ENCODE data around the gene ZFAND3. TPM values are rescaled to one million over a fixed set of nuclear protein-coding genes. Genes with fewer than 3 reads are reported as not detected.
A peak's percentile ranks its signal among the peaks of the same experiment; 100 is the strongest.

The ZFAND3 gene
- total and polyA plus RNA-seq, 2 of the 4 experiments (the other 2 are of a cell fraction) = 10.9 to 26.7 TPM

DNA sequence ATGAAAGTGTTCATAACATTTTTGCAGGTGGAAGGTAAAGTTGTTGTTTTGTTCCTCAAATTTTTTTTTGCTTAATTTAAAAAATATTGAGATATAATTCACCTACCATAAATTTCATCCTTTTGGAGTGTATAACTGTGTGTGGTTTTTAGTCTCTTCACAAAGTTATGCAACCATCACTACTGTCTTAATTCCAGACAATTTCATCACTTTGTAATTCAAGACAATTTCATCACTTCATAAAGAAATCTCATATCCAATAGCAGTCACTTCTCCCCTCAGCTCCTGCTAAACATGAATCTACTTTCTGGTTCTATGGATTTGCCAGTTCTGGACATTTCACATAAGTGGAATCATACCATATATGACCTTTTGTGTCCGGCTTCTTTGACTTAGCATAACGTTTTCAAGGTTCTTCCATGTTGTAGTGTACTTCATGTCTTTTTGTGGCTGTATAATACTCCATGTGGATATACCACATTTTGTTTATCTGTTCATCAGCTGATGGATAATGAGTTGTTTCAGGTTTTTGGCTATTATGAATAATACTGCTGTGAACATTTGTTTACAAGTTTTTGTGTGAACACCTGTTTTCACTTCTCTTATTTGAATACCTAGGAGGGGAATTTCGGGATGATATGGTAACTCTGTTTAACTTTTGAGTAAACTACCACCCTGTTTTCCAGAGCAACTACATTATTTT is 18.8 kb downstream of the ZFAND3 start:
- DNase-seq = peak; percentile 56
- no peak overlapping the region for H2BK15ac ChIP-seq (ENCODE audit: low read depth, low read length)
- peak overlapping the region; percentile 60 for H2BK5ac ChIP-seq (ENCODE audit: low read depth, low read length, poor library complexity, severe bottlenecking)
- TF ChIP-seq CEBPB (IDR thresholded peaks at IDR 0.05; ENCODE audit: low read depth, low read length) = peak; percentile 87
- TF ChIP-seq, protein P1, sequence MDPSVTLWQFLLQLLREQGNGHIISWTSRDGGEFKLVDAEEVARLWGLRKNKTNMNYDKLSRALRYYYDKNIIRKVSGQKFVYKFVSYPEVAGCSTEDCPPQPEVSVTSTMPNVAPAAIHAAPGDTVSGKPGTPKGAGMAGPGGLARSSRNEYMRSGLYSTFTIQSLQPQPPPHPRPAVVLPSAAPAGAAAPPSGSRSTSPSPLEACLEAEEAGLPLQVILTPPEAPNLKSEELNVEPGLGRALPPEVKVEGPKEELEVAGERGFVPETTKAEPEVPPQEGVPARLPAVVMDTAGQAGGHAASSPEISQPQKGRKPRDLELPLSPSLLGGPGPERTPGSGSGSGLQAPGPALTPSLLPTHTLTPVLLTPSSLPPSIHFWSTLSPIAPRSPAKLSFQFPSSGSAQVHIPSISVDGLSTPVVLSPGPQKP (IDR thresholded peaks at IDR 0.05; ENCODE audit: borderline replicate concordance, low read depth, low read length) = no peak
- no peak overlapping the region for H3K27ac ChIP-seq (ENCODE audit: insufficient read depth, low read length)
- H4K20me1 ChIP-seq (ENCODE audit: insufficient read depth, low read length) = peaks cover 84% of the 10 kb centered on the region
- H2AK9ac ChIP-seq (replicated peaks; ENCODE audit: low read depth, low read length, poor library complexity) = no peak overlapping the region
- ChIA-PET POLR2A (ENCODE audit: unreplicated experiment) (no interaction called here), CTCF (no interaction called here)
- no peak overlapping the region for H4K5ac ChIP-seq (ENCODE audit: low read depth, low read length)
- no peak overlapping the region for H3K23ac ChIP-seq (ENCODE audit: low read depth, low read length)
- no peak overlapping the region for H3K9ac ChIP-seq (ENCODE audit: low read depth, low read length)
- in situ Hi-C loops (cut with MboI; ENCODE audit: low sequenced_read_pairs) (no loop called here), intact Hi-C loops (cut with micrococcal nuclease) (no loop called here), dilution Hi-C loops (cut with HindIII; ENCODE audit: low sequenced_read_pairs, unreplicated experiment) (no loop called here)
- no peak overlapping the region for H3K14ac ChIP-seq (replicated peaks; ENCODE audit: low read depth, low read length)
- H2AFZ ChIP-seq (replicated peaks; ENCODE audit: low read length, poor library complexity) = no peak overlapping the region
- H3K9me1 ChIP-seq (ENCODE audit: insufficient read depth, low read length) = peaks cover 9% of the 10 kb centered on the region
- H2BK20ac ChIP-seq (ENCODE audit: low read depth, low read length) = no peak overlapping the region
- no peak overlapping the region for H3K4me3 ChIP-seq (ENCODE audit: insufficient read depth, low read depth, low read length)
- no peak overlapping the region for H4K8ac ChIP-seq (ENCODE audit: low read depth in 2 of 2, low read length in 2 of 2)
- no peak overlapping the region for H4K91ac ChIP-seq (ENCODE audit: insufficient read depth, low read depth, low read length)
- BruUV-seq (replicated peaks) = no TSS peak
- H2BK120ac ChIP-seq (ENCODE audit: low read depth, low read length) = no peak overlapping the region
- no peak overlapping the region for H3K18ac ChIP-seq (ENCODE audit: low read depth, low read length)
- no peaks in the 10 kb centered on the region for H3K4me1 ChIP-seq (ENCODE audit: control insufficient read depth, insufficient read depth, low read length)
- H3K4me2 ChIP-seq (ENCODE audit: low read depth, low read length) = no peak overlapping the region; the same call in 1 of the 2 replicates
- H3K36me3 ChIP-seq (ENCODE audit: control insufficient read depth, insufficient read depth, low read length) = peaks cover 2% of the 10 kb centered on the region
- peaks cover 6 to 59% of the 10 kb centered on the region in 2 experiments; a peak in 2 of 4 replicates for H3K79me1 ChIP-seq (ENCODE audit: low read depth in 1 of 2, low read length in 2 of 2)
- no peak overlapping the region for H3K4ac ChIP-seq (ENCODE audit: low read depth, low read length)
- no peak overlapping the region for H2AK5ac ChIP-seq (ENCODE audit: low read depth, low read length)
- H3K27me3 ChIP-seq (ENCODE audit: control insufficient read depth, insufficient read depth, low read length) = no peaks in the 10 kb centered on the region
- H3K56ac ChIP-seq (ENCODE audit: extremely low read depth, insufficient read depth, low read length) = no peak overlapping the region
- no CpG with 5 or more reads among the region's 3 CpGs for WGBS, 2 experiments (ENCODE audit: extremely low coverage in 2 of 2, insufficient read length in 1 of 2)
- ATAC-seq (ENCODE audit: low read depth) = peak; percentile 40
- no peaks in the 10 kb centered on the region for H3K9me3 ChIP-seq (ENCODE audit: control insufficient read depth, insufficient read depth, low read length)

Measured in IMR-90 (cell line).